ENCODE measurements around the gene TH.

- no peak for TF ChIP-seq CTCF (IDR thresholded peaks at IDR 0.05 in 8 of 11, conservative IDR thresholded peaks at IDR 0.05 in 3 of 11)
- no peak for TF ChIP-seq POLR2A (IDR thresholded peaks at IDR 0.05)
- no peak for TF ChIP-seq POLR2AphosphoS5 (IDR thresholded peaks at IDR 0.05)
Observed at GRCh38 chr11:2199466-2200341, 28.1 kb upstream of the TH start.

Measured in spleen (tissue), 7 donors.